Thyroid gland (tissue), 4 donors: Measurements from ENCODE around the gene TBC1D22B. TPM values are rescaled to one million over a fixed set of nuclear protein-coding genes. Genes with fewer than 3 reads are reported as not detected.
"Not testable (repeated sequence)": the region's sequence is repeated elsewhere in the genome, so short reads cannot be mapped to it uniquely, and the experiment has no call there.

Experiments
- DNase-seq, 2 donors: peaks; one replicate each; pipeline ENCODE4 v3.0.0-alpha.2; 2019
- H3K27ac ChIP-seq, 3 donors: fragments of 200-600 bp; sonication (generic); 1 replicate in 2 of 3; 2 replicates in 1 of 3; pipeline ENCODE4 v1.5.1; 2016 to 2019; ENCODE audit warnings: mild to moderate bottlenecking in 1 of 3, moderate library complexity in 1 of 3
- H3K27me3 ChIP-seq: fragments of 200-600 bp; sonication (generic); one replicate; pipeline ENCODE4 v1.5.1; 2019
- H3K36me3 ChIP-seq, 2 donors: fragments of 200-600 bp; sonication (generic); one replicate each; pipeline ENCODE4 v1.5.1; 2016 to 2019
- H3K4me1 ChIP-seq, 2 donors: fragments of 200-600 bp; sonication (generic); one replicate each; pipeline ENCODE4 v1.5.1; 2017 to 2019
- H3K4me3 ChIP-seq, 3 donors: fragments of 200-600 bp; sonication (generic); replicated peaks in 1 of 3; 1 replicate in 2 of 3; 2 replicates in 1 of 3; pipeline ENCODE4 v1.5.1; 2016; ENCODE audit warnings: mild to moderate bottlenecking in 1 of 3
- H3K9me3 ChIP-seq: fragments of 200-600 bp; sonication (generic); one replicate; pipeline ENCODE4 v1.5.1; 2017
- POLR2A ChIP-seq, 2 donors: fragments of 450-650 bp; IDR thresholded peaks; one replicate each; pipeline ENCODE4 v1.6.1; 2017; ENCODE audit warnings: antibody characterized with exemption in 2 of 2, mild to moderate bottlenecking in 2 of 2, moderate library complexity in 1 of 2
- WGBS, 2 donors: methylation state at CpG; one replicate each; pipeline ENCODE4 v1.1.5; 2017; 5-methylcytosine and 5-hydroxymethylcytosine counted together
- intact Hi-C: fragments of 100-400 bp; cut with DNase I; formaldehyde crosslinking; loops from one replicate; pipeline ENCODE4 v1.15.1; 2023
- total RNA-seq, 4 donors: library from RNA; depleted of rRNA; stranded (reverse); fragments of >200 nt; gene quantifications; one replicate each; pipeline ENCODE4 v1.2.3, GENCODE V29; 2016
- TF ChIP-seq, protein P1 (sequence below), 6 experiments: fragments of 200-600 bp in 3 of 6; fragments of 450-650 bp in 3 of 6; sonication (generic) in 3 of 6; IDR thresholded peaks; one replicate each; pipeline ENCODE4 v1.5.1; 2016 to 2019; ENCODE audit warnings: antibody characterized with exemption in 6 of 6, mild to moderate bottlenecking in 2 of 6, inconsistent platforms in 1 of 6, moderate library complexity in 1 of 6

Gene TBC1D22B
- total RNA-seq, 4 donors from 2014 or later = 11.5 to 15.7 (median 14.2) TPM

DNA sequence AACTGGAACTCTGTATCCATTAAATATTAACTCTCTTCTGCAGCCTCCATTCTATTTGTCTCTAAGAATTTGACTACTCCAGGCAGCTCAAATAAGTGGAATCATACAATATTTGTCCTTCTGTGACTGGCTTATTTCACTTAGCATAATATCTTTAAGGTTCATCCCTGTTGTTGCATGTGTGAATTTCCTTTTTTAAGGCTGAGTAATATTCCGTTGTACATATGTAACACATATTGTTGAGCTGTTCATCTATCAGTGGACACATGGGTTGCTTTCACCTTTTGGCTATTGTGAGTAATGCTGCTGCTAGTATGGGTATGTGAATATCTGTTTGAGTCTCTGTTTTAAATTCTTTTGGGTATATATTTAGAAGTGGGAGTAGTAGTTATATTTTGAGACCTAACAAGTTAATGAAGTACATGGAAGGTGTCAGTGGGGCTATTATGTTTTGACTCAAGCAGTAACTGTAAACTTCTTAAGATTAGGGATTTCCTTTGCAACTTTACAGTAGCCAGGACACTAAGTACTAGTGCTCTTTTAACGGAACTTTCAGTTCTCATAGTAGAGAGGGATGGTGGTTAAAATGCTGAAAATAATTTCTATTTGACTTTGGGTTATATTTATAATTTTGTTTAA, 30.1 kb downstream of the TBC1D22B start:
- intact Hi-C loops = no loop called here
- H3K36me3 ChIP-seq = peaks cover 21 to 47% of the 10 kb centered on the region in 2 donors

DNA sequence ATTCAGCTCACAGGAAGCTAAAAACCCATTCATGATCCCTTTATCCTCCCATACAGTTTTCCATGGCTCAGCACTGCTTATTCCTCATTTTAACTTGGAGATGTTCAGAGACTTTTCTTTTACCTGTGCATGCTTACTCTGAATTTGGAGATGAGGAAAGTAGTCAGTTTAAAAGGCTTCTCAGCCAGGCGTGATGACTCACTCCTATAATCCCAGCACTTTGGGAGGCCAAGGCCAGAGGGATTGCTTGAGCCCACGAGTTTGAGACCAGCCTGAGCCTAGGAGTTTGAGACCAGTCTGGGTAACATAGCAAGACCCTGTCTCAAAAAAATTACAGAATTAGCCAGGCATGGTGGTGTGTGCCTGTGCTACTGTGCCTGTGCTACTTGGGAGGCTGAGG, 30.7 kb downstream of the TBC1D22B start:
- H3K4me3 ChIP-seq = no peak overlapping the region
- no peaks in the 10 kb centered on the region for H3K27me3 ChIP-seq
- no peak for TF ChIP-seq POLR2A (IDR thresholded peaks at IDR 0.05)
- TF ChIP-seq, protein P1, sequence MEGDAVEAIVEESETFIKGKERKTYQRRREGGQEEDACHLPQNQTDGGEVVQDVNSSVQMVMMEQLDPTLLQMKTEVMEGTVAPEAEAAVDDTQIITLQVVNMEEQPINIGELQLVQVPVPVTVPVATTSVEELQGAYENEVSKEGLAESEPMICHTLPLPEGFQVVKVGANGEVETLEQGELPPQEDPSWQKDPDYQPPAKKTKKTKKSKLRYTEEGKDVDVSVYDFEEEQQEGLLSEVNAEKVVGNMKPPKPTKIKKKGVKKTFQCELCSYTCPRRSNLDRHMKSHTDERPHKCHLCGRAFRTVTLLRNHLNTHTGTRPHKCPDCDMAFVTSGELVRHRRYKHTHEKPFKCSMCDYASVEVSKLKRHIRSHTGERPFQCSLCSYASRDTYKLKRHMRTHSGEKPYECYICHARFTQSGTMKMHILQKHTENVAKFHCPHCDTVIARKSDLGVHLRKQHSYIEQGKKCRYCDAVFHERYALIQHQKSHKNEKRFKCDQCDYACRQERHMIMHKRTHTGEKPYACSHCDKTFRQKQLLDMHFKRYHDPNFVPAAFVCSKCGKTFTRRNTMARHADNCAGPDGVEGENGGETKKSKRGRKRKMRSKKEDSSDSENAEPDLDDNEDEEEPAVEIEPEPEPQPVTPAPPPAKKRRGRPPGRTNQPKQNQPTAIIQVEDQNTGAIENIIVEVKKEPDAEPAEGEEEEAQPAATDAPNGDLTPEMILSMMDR (IDR thresholded peaks at IDR 0.05) = no peak
- H3K27ac ChIP-seq = no peak overlapping the region
- peaks cover 5 to 8% of the 10 kb centered on the region in 2 donors for H3K4me1 ChIP-seq
- intact Hi-C loops = no loop called here
- peaks cover 21 to 41% of the 10 kb centered on the region in 2 donors for H3K36me3 ChIP-seq
- H3K9me3 ChIP-seq = no peaks in the 10 kb centered on the region
- DNase-seq = no peak
- WGBS, 2 donors = 92 to 95% methylated on average over 2 of the region's 2 CpGs

More for the DNA sequence above, 30.1 kb downstream of the TBC1D22B start:
- TF ChIP-seq POLR2A (IDR thresholded peaks at IDR 0.05) = no peak
- TF ChIP-seq, protein P1 (IDR thresholded peaks at IDR 0.05) = no peak
- Histone ChIP-seq H3K27ac (no peak overlapping the region), H3K4me1 (peaks cover 5 to 8% of the 10 kb centered on the region in 2 donors), H3K27me3 (no peaks in the 10 kb centered on the region), H3K4me3 (no peak overlapping the region), H3K9me3 (no peaks in the 10 kb centered on the region)
- WGBS, 2 donors = 98 to 99% methylated on average over 2 of the region's 2 CpGs
- no peak for DNase-seq

DNA sequence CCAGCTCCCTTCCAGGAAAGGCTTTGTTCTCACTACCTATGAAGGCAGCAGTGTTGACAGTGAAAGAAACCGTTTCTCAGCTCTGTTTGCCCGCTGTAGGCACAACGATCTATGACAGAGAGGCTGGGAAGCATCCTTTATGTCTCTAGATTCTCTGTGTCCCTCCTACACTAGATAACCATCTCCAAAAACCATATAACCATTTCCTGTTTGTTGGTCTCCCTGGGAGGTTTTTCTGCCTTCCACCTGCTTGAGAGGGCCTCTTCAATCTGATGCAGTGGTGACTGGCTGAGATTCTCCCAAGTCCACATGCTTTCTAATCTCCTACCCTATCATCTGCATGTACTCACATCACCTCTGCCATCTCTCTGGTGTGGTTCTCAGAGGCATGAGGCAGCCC, 32.4 kb downstream of the TBC1D22B start:
- 87 to 90% methylated on average over 3 of the region's 3 CpGs for WGBS, 2 donors
- no peaks in the 10 kb centered on the region for H3K4me1 ChIP-seq
- TF ChIP-seq POLR2A (IDR thresholded peaks at IDR 0.05) = no peak
- TF ChIP-seq, protein P1 (IDR thresholded peaks at IDR 0.05) = no peak
- intact Hi-C loops = no loop called here
- DNase-seq = no peak
- H3K27me3 ChIP-seq = no peaks in the 10 kb centered on the region
- H3K27ac ChIP-seq = no peak overlapping the region
- H3K9me3 ChIP-seq = no peaks in the 10 kb centered on the region
- H3K4me3 ChIP-seq = no peak overlapping the region
- H3K36me3 ChIP-seq = peaks cover 10 to 27% of the 10 kb centered on the region in 2 donors

DNA sequence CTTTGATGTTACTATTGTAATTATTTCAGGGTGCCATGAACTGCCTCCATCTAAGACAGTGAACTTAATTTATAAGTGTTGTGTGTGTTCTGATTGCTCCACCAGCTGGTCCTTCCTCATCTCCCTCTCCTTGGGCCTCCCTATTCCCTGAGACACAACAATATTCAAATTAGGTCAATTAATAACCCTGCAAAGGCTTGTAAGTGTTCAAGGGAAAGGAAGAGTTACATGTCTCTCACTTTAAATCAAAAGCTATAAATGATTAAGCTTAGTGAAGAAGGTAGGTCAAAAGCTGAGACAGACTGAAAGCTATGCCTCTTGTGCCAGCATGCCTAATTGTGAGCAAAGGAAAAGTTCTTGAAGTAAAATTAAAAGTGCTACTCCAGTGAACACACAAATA, 35.9 kb downstream of the TBC1D22B start:
- Histone ChIP-seq H3K4me1 (no peaks in the 10 kb centered on the region), H3K4me3 (no peak overlapping the region), H3K27ac (no peak overlapping the region), H3K27me3 (no peaks in the 10 kb centered on the region), H3K9me3 (no peaks in the 10 kb centered on the region), H3K36me3 (peaks cover 10 to 27% of the 10 kb centered on the region in 2 donors)
- TF ChIP-seq POLR2A (IDR thresholded peaks at IDR 0.05) = no peak
- TF ChIP-seq, protein P1 (IDR thresholded peaks at IDR 0.05) = no peak
- intact Hi-C loops = no loop called here
- DNase-seq = no peak

DNA sequence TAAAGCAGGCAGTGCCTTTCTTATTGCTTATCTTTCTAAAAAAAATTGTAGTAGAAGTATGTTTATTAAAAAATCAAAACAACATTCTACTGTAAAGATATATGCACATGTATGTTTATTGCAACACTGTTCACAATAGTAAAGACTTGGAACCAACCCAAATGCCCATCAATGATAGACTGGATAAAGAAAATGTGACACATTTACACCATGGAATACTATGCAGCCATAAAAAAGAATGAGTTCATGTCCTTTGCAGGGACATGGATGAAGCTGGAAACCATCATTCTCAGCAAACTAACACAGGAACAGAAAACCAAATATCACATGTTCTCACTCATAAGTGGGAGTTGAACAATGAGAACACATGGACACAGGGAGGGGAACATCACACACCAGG, 40.1 kb downstream of the TBC1D22B start:
- H3K27ac ChIP-seq, H3K27me3 ChIP-seq, H3K4me1 ChIP-seq, intact Hi-C loops, H3K4me3 ChIP-seq, H3K9me3 ChIP-seq, DNase-seq: not testable (repeated sequence)
- peaks cover 0 to 13% of the 10 kb centered on the region in 2 donors for H3K36me3 ChIP-seq
